NT2/D1 (cell line): ENCODE measurements around the gene IP6K1.
"Not testable (repeated sequence)": the region's sequence is repeated elsewhere in the genome, so short reads cannot be mapped to it uniquely, and the experiment has no call there.

Experiments used
- DNase-seq: peaks from one replicate; pipeline ENCODE4 v3.0.0-alpha.2; 2011; ENCODE audit warnings: low read depth, low spot score
- H3K27me3 ChIP-seq: 2 replicates; pipeline ENCODE4 v1.6.0; 2011; ENCODE audit warnings: mild to moderate bottlenecking; ENCODE audit not compliant: insufficient read length, insufficient read depth
- H3K36me3 ChIP-seq: 2 replicates; pipeline ENCODE4 v1.6.1; 2011; ENCODE audit warnings: mild to moderate bottlenecking, low read length, mixed read lengths; ENCODE audit not compliant: insufficient read depth, insufficient read length
- H3K4me1 ChIP-seq: 2 replicates; pipeline ENCODE4 v1.5.1; 2011; ENCODE audit not compliant: insufficient read depth, insufficient read length
- H3K4me3 ChIP-seq: 2 replicates; pipeline ENCODE4 v1.5.1; 2011; ENCODE audit warnings: low read depth; ENCODE audit not compliant: insufficient read length
- H3K9ac ChIP-seq: 2 replicates; pipeline ENCODE4 v1.6.0; 2011; ENCODE audit warnings: low read depth; ENCODE audit not compliant: insufficient read length
- H3K9me3 ChIP-seq: 2 replicates; pipeline ENCODE4 v1.5.1; 2011; ENCODE audit warnings: mild to moderate bottlenecking, low read length; ENCODE audit not compliant: insufficient read depth
- SUZ12 ChIP-seq: IDR thresholded peaks from 2 replicates; pipeline ENCODE4 v1.6.1; 2011; ENCODE audit not compliant: insufficient read length, insufficient read depth; ENCODE audit errors: extremely low read depth
- YY1 ChIP-seq: IDR thresholded peaks from 2 replicates; pipeline ENCODE4 v1.6.1; 2011; ENCODE audit not compliant: insufficient read length, insufficient read depth
- ZNF274 ChIP-seq: IDR thresholded peaks from 2 replicates; pipeline ENCODE4 v1.6.1; 2011; ENCODE audit warnings: mild to moderate bottlenecking, low read depth, low read length

The IP6K1 gene

GRCh38 chr3:49781415-49782199 lies 4.7 kb downstream of the IP6K1 start:
- Histone ChIP-seq H3K9me3 (no peaks in the 10 kb centered on the region), H3K36me3 (peaks cover 56% of the 10 kb centered on the region), H3K27me3 (no peaks in the 10 kb centered on the region), H3K4me3 (no peak overlapping the region), H3K4me1 (peaks cover 3% of the 10 kb centered on the region), H3K9ac (no peak overlapping the region)
- no peak for DNase-seq
- TF ChIP-seq ZNF274 (no peak), SUZ12 (no peak), YY1 (no peak)

- H3K4me1 ChIP-seq, H3K9ac ChIP-seq, H3K9me3 ChIP-seq, H3K4me3 ChIP-seq, H3K27me3 ChIP-seq, DNase-seq: not testable (repeated sequence)
- H3K36me3 ChIP-seq, result peaks cover 56% of the 10 kb centered on the region
Observed at GRCh38 chr3:49780975-49781365, 5.4 kb downstream of the IP6K1 start.

GRCh38 chr3:49780080-49780974 lies 6.0 kb downstream of the IP6K1 start:
- Histone ChIP-seq H3K9ac (no peak overlapping the region), H3K4me3 (no peak overlapping the region), H3K4me1 (peaks cover 3% of the 10 kb centered on the region), H3K9me3 (no peaks in the 10 kb centered on the region), H3K36me3 (peaks cover 60% of the 10 kb centered on the region), H3K27me3 (no peaks in the 10 kb centered on the region)
- no peak for DNase-seq
- TF ChIP-seq ZNF274 (no peak), SUZ12 (no peak), YY1 (no peak)

GRCh38 chr3:49779358-49780079 lies 6.8 kb downstream of the IP6K1 start:
- Histone ChIP-seq H3K4me3 (no peak overlapping the region), H3K9me3 (no peaks in the 10 kb centered on the region), H3K27me3 (no peaks in the 10 kb centered on the region), H3K36me3 (peaks cover 61% of the 10 kb centered on the region), H3K4me1 (no peaks in the 10 kb centered on the region), H3K9ac (no peak overlapping the region)
- TF ChIP-seq SUZ12 (no peak), YY1 (no peak), ZNF274 (no peak)
- DNase-seq, result no peak

- DNase-seq, H3K9me3 ChIP-seq, H3K27me3 ChIP-seq, H3K4me1 ChIP-seq, H3K9ac ChIP-seq, H3K4me3 ChIP-seq: not testable (repeated sequence)
- peaks cover 46% of the 10 kb centered on the region for H3K36me3 ChIP-seq
Observed at GRCh38 chr3:49776101-49776500, 10.2 kb downstream of the IP6K1 start.

- DNase-seq, result no peak
- no peaks in the 10 kb centered on the region for H3K4me1 ChIP-seq
- H3K27me3 ChIP-seq, result no peaks in the 10 kb centered on the region
- H3K9ac ChIP-seq, result no peak overlapping the region
- no peak overlapping the region for H3K4me3 ChIP-seq
- no peak for TF ChIP-seq SUZ12
- no peak for TF ChIP-seq YY1
- TF ChIP-seq ZNF274, result no peak
- no peaks in the 10 kb centered on the region for H3K9me3 ChIP-seq
- H3K36me3 ChIP-seq, result peaks cover 48% of the 10 kb centered on the region
Observed at GRCh38 chr3:49775538-49775937, 10.8 kb downstream of the IP6K1 start.

- no peak overlapping the region for H3K4me3 ChIP-seq
- no peaks in the 10 kb centered on the region for H3K9me3 ChIP-seq
- no peak overlapping the region for H3K9ac ChIP-seq
- H3K36me3 ChIP-seq, result peaks cover 41% of the 10 kb centered on the region
- H3K27me3 ChIP-seq, result no peaks in the 10 kb centered on the region
- DNase-seq, result no peak
- H3K4me1 ChIP-seq, result no peaks in the 10 kb centered on the region
- TF ChIP-seq ZNF274, result no peak
- no peak for TF ChIP-seq YY1
- TF ChIP-seq SUZ12, result no peak
Observed at GRCh38 chr3:49772703-49773102, 13.6 kb downstream of the IP6K1 start.
